Epithelial cell of proximal tubule (primary cell): Measurements from ENCODE around the gene NOM1. TPM values are rescaled to one million over a fixed set of nuclear protein-coding genes. Genes with fewer than 3 reads are reported as not detected.
"Not testable (repeated sequence)": the region's sequence is repeated elsewhere in the genome, so short reads cannot be mapped to it uniquely, and the experiment has no call there.

Experiments used
- DNase-seq: peaks from one replicate; pipeline ENCODE4 v3.0.0-alpha.2; 2011; ENCODE audit warnings: low read depth
- H3K4me3 ChIP-seq: 2 replicates; pipeline ENCODE4 v1.5.1; 2011; ENCODE audit warnings: low read depth, mild to moderate bottlenecking, low read length
- total RNA-seq: library from RNA; depleted of rRNA; stranded (reverse); fragments of >200 nt; gene quantifications from 2 replicates; pipeline ENCODE4 v1.2.3, GENCODE V29; 2015
- TF ChIP-seq, protein P1 (sequence below): conservative IDR thresholded peaks from 2 replicates; pipeline ENCODE4 v1.5.1; 2012; ENCODE audit warnings: low read depth, mild to moderate bottlenecking, low read length

The NOM1 gene
- total RNA-seq, 1 donor from 2014 or later = 8.9 TPM

DNA sequence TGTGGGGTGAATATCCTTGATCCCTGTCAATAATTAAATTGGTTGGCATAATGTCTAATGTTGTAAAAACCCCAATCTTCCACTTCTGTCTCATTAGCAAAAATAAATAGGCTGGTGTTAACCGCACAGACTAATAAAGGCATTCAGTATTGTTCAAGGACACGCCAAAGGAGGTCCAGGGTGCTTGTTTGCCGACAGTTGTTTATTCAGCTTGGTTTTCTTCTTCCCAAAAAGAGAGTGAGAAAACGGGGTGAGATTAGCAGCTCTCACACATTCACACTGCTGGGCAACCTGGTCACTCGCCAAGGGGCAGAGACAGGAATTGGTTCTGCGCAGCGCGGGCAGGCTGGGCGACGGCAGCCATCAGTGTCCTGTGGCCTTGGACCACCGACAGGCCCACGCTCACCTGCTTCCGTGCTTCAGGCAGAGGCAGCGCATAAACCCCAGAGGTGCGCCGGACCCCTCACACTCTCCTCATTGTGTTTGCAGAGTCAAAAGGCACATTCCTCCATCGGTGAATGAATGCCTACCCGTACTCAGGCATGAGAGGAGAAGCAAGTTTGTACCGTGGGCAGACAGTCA lies 30.3 kb upstream of the NOM1 start:
- H3K4me3 ChIP-seq = no peak overlapping the region
- TF ChIP-seq, protein P1, sequence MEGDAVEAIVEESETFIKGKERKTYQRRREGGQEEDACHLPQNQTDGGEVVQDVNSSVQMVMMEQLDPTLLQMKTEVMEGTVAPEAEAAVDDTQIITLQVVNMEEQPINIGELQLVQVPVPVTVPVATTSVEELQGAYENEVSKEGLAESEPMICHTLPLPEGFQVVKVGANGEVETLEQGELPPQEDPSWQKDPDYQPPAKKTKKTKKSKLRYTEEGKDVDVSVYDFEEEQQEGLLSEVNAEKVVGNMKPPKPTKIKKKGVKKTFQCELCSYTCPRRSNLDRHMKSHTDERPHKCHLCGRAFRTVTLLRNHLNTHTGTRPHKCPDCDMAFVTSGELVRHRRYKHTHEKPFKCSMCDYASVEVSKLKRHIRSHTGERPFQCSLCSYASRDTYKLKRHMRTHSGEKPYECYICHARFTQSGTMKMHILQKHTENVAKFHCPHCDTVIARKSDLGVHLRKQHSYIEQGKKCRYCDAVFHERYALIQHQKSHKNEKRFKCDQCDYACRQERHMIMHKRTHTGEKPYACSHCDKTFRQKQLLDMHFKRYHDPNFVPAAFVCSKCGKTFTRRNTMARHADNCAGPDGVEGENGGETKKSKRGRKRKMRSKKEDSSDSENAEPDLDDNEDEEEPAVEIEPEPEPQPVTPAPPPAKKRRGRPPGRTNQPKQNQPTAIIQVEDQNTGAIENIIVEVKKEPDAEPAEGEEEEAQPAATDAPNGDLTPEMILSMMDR = no peak
- no peak for DNase-seq

DNA sequence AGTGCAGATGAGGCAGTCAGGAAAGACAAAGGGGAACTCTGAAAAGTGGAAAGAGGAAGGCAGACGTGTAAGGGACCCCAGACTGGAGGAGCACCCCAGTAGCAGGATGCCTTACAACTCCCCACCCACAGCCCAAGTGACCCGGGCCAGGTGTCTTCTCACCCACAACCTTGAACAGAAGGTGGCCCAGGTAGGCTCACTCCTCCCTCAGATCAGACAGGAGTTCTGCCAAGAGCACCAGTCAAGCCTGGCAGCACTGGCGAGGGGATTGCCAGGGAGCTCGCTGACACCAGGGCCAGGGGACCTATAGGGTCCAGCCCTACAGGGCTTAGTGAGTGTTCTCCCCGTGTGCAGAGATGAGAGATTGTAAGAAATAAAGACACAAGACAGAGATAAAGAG lies 29.4 kb upstream of the NOM1 start:
- DNase-seq = no peak
- no peak overlapping the region for H3K4me3 ChIP-seq
- TF ChIP-seq, protein P1 = no peak

DNA sequence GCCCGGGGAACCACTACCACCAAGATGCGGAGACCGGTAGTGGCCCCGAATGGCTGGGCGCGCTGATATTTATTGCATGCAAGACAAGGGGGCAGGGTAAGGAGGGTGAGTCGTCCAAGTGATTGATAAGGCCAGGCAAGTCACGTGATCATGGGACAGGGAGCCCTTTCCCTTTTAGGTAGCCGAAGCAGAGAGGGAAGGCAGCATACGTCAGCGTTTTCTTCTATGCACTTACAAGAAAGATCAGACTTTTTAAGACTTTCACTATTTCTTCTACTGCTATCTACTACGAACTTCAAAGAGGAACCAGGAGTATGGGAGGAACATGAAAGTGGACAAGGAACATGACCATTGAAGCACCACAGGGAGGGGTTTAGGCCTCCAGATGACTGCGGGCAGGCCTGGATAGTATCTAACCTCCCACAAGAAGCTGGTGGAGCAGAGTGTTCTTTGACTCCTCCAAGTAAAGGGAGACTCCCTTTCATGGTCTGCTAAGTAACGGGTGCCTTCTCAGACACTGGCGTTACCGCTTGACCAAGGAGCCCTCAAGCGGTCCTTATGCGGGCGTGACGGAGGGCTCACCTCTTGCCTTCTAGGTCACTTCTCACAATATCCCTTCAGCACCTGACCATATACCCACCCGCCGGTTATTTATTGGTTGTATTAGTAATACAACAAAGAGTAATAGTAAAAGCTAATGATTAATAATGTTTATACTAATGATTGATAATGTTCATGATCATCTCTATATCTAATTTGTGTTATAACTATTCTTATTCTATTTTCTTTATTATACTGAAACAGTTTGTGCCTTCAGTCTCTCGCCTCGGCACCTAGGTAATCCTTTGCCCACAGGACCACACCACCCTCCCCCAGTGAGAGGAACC lies 28.8 kb upstream of the NOM1 start:
- not testable (repeated sequence) for DNase-seq, H3K4me3 ChIP-seq

DNA sequence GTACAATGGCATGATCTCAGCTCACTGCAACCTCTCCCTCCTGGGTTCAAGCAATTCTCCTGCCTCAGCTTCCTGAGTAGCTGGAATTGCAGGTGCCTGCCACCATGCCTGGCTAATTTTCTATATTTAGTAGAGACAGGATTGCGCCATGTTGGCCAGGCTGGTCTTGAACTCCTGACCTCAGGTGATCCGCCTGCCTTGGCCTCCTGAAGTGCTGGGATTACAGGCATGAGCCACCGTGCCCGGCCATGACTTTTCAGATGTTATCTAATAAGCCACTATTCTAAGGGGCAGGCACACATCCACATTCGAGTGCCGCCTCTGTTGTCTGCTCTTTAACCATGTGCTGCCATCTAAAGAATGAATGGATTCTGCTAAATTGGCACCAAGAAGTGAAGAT lies 27.2 kb upstream of the NOM1 start:
- not testable (repeated sequence) for H3K4me3 ChIP-seq, DNase-seq

DNA sequence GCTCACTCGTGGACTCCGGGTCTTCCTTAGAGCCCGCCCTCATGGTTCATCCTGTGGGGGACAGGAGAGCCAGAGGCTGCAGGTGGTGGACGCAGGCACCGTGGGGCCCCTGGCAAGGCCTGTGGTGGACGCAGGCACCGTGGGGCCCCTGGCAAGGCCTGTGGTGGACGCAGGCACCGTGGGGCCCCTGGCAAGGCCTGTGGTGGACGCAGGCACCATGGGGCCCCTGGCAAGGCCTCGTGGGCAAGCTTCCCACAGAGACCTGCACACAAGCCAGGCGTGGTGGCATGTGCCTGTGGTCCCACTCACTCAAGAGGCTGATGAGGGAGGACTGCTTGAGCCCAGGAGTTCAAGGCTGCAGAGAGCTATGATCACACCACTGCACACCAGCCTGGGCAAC lies 23.7 kb upstream of the NOM1 start:
- not testable (repeated sequence) for H3K4me3 ChIP-seq, DNase-seq

DNA sequence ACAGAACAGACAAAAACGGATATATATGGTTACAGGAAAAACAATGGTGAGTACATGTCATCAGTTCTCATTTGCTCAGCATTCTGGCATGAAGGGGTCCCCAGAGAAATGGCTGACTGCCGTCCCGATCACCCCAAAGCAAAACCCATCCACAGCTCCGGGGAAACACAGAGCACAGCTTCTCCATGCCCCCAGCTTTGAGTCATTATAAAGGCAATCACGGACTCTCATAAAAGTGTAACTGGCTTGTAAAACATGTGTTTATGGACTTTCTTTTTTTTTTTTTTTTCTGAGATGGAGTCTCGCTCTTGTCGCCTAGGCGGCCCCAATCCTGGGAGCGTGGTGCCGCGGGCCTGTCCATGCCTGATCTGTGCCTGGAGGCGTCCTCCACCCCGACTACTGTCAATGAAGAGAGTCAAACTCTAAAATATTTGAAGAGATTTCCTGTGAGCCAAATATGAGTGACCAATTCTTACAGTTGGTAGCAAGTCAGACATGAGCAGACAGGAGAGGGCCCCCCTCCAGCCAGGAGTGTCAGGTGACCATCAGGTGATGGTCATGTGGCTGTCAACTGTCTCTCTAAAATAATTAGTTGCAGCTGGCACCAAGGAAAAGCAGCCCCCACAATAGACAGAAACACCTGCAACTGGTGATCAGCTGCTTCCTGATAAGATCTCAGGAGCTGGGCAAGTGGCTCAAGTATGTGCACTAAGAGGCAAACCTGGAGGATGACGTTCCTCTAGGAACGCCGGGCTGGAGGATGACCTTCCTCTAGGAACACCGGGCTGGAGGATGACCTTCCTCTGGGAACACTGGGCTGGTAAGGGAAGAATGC lies 21.7 kb upstream of the NOM1 start:
- TF ChIP-seq, protein P1 = no peak
- DNase-seq = no peak
- H3K4me3 ChIP-seq = no peak overlapping the region

DNA sequence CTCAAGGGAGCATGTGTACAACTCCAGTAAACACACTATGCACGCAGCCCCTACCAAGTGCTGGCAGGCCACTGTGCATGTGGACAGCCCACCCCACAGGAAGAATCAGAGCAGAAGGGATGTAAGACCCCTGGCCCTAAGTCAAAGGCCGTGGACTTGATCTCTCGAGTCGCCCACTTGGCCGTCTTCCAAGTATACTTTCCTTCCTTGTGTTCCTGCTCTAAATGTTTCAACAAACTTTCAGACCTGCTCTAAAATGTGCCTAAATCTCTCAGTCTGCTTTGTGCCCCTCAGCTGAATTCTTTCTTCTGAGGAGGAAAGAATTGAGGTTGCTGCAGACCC lies 21.1 kb upstream of the NOM1 start:
- DNase-seq = no peak
- H3K4me3 ChIP-seq = no peak overlapping the region
- TF ChIP-seq, protein P1 = no peak

DNA sequence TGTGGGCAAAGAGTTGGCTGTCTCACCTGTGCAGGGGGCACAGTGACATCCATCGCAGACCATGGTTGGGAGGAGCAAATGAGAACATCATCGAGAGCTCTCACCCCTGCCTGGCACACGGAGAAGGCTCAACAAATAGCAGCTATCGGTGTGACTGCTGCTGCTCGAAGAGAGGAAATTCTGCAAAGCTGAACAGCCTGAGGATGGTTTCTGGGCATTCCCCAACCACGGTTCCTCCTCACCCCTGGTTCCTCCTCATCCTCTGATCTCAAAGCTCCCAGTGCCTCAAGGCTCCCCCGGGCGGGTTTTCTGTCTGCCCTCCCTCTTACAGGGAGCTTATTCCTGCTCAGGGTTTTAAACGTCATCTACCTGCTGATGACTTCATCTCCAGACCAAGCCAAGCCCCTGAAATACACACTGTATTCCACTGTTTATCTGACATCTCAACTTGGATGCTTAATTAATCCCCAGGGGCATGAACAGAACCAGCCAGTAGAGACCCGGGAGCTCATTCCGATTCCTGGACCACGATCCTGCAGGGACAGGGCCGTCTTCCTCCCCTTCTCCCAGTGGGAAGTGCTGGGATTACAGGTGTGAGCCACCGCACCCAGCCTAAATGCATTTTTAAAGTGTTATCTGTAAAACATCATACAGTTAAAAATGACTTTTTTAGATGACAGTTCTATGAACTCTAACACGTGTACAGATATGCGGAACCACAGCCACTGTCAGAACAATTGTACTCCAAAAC lies 19.5 kb upstream of the NOM1 start:
- no peak overlapping the region for H3K4me3 ChIP-seq
- no peak for DNase-seq
- TF ChIP-seq, protein P1 = no peak
